ES-I3 (cell line): ENCODE data around the gene FAM222A.

Experiments
- H3K36me3 ChIP-seq: 2 replicates; pipeline ENCODE4 v1.6.1; 2013; ENCODE audit warnings: mild to moderate bottlenecking, low read length, control low read depth, moderate library complexity; ENCODE audit not compliant: insufficient read depth
- H3K4me1 ChIP-seq: 2 replicates; pipeline ENCODE4 v1.6.1; 2013; ENCODE audit warnings: mild to moderate bottlenecking, control low read depth, low read length; ENCODE audit not compliant: insufficient read depth
- H3K9ac ChIP-seq: 2 replicates; pipeline ENCODE4 v1.6.1; 2013; ENCODE audit warnings: low read depth, mild to moderate bottlenecking, low read length, moderate library complexity
- H3K9me3 ChIP-seq: 2 replicates; pipeline ENCODE4 v1.6.1; 2013; ENCODE audit warnings: mild to moderate bottlenecking, low read length, moderate library complexity; ENCODE audit not compliant: control insufficient read depth, insufficient read depth

FAM222A gene

GRCh38 chr12:109698820-109699219, 14.8 kb upstream of the FAM222A start:
- Histone ChIP-seq H3K9ac (no peak overlapping the region), H3K36me3 (no peaks in the 10 kb centered on the region), H3K9me3 (no peaks in the 10 kb centered on the region), H3K4me1 (peaks cover 16% of the 10 kb centered on the region; the same call in 1 of the 2 replicates)

- no peaks in the 10 kb centered on the region for H3K36me3 ChIP-seq
- H3K4me1 ChIP-seq: peaks cover 11% of the 10 kb centered on the region; the same call in 1 of the 2 replicates
- no peaks in the 10 kb centered on the region for H3K9me3 ChIP-seq
- no peak overlapping the region for H3K9ac ChIP-seq
These were observed 12.6 kb upstream of the FAM222A start for GRCh38 chr12:109701064-109701463.

GRCh38 chr12:109702111-109702841, 11.3 kb upstream of the FAM222A start:
- no peak overlapping the region for H3K9ac ChIP-seq
- no peaks in the 10 kb centered on the region for H3K9me3 ChIP-seq
- H3K36me3 ChIP-seq: no peaks in the 10 kb centered on the region
- H3K4me1 ChIP-seq: peaks cover 5% of the 10 kb centered on the region; the same call in 1 of the 2 replicates

GRCh38 chr12:109703684-109704083, 9.9 kb upstream of the FAM222A start:
- no peaks in the 10 kb centered on the region for H3K9me3 ChIP-seq
- H3K36me3 ChIP-seq: no peaks in the 10 kb centered on the region

GRCh38 chr12:109704371-109705098, 9.1 kb upstream of the FAM222A start:
- Histone ChIP-seq H3K36me3 (no peaks in the 10 kb centered on the region), H3K9ac (no peak overlapping the region), H3K4me1 (peaks cover 5% of the 10 kb centered on the region; the same call in 1 of the 2 replicates), H3K9me3 (no peaks in the 10 kb centered on the region)

More at GRCh38 chr12:109703684-109704083, 9.9 kb upstream of the FAM222A start:
- no peak overlapping the region for H3K9ac ChIP-seq
- H3K4me1 ChIP-seq: no peaks in the 10 kb centered on the region; the same call in 1 of the 2 replicates

GRCh38 chr12:109705291-109705690, 8.3 kb upstream of the FAM222A start:
- H3K9ac ChIP-seq: no peak overlapping the region
- no peaks in the 10 kb centered on the region for H3K9me3 ChIP-seq
- H3K36me3 ChIP-seq: no peaks in the 10 kb centered on the region
- H3K4me1 ChIP-seq: peaks cover 10% of the 10 kb centered on the region; the same call in 1 of the 2 replicates

- H3K9ac ChIP-seq: no peak overlapping the region
These were observed 7.3 kb upstream of the FAM222A start for GRCh38 chr12:109706398-109706746.

GRCh38 chr12:109706747-109707469, 6.7 kb upstream of the FAM222A start:
- peaks cover 18% of the 10 kb centered on the region; the same call in 1 of the 2 replicates for H3K4me1 ChIP-seq
- H3K9me3 ChIP-seq: no peaks in the 10 kb centered on the region
- H3K36me3 ChIP-seq: no peaks in the 10 kb centered on the region
- H3K9ac ChIP-seq: no peak overlapping the region

More at GRCh38 chr12:109706398-109706746, 7.3 kb upstream of the FAM222A start:
- no peaks in the 10 kb centered on the region for H3K9me3 ChIP-seq
- H3K4me1 ChIP-seq: peaks cover 15% of the 10 kb centered on the region; the same call in 1 of the 2 replicates
- no peaks in the 10 kb centered on the region for H3K36me3 ChIP-seq

GRCh38 chr12:109707470-109707821, 6.2 kb upstream of the FAM222A start:
- Histone ChIP-seq H3K9ac (no peak overlapping the region), H3K4me1 (peaks cover 18% of the 10 kb centered on the region; the same call in 1 of the 2 replicates), H3K9me3 (no peaks in the 10 kb centered on the region)

GRCh38 chr12:109708939-109709338, 4.7 kb upstream of the FAM222A start:
- no peak overlapping the region for H3K9ac ChIP-seq
- H3K36me3 ChIP-seq: no peaks in the 10 kb centered on the region
- H3K4me1 ChIP-seq: peaks cover 18% of the 10 kb centered on the region; the same call in 1 of the 2 replicates
- H3K9me3 ChIP-seq: no peaks in the 10 kb centered on the region

More at GRCh38 chr12:109707470-109707821, 6.2 kb upstream of the FAM222A start:
- no peaks in the 10 kb centered on the region for H3K36me3 ChIP-seq

GRCh38 chr12:109709401-109709991, 4.1 kb upstream of the FAM222A start:
- Histone ChIP-seq H3K9ac (no peak overlapping the region), H3K36me3 (no peaks in the 10 kb centered on the region), H3K4me1 (peaks cover 18% of the 10 kb centered on the region; the same call in 1 of the 2 replicates), H3K9me3 (no peaks in the 10 kb centered on the region)

GRCh38 chr12:109710205-109710746, 3.3 kb upstream of the FAM222A start:
- Histone ChIP-seq H3K36me3 (no peaks in the 10 kb centered on the region), H3K4me1 (peaks cover 18% of the 10 kb centered on the region; the same call in 1 of the 2 replicates), H3K9ac (no peak overlapping the region), H3K9me3 (no peaks in the 10 kb centered on the region)

GRCh38 chr12:109710747-109711595, 2.7 kb upstream of the FAM222A start:
- no peak overlapping the region for H3K9ac ChIP-seq
- no peaks in the 10 kb centered on the region for H3K9me3 ChIP-seq
- peaks cover 18% of the 10 kb centered on the region; the same call in 1 of the 2 replicates for H3K4me1 ChIP-seq
- H3K36me3 ChIP-seq: no peaks in the 10 kb centered on the region
